Activated CD4-positive, alpha-beta T cell treated with anti-CD3 and anti-CD28 coated beads, Interleukin-2, amount 10 ng/mL, durations not matched to agents 24 days and 14 days (primary cell): ENCODE results near the gene MACROD2. TPM values are rescaled to one million over a fixed set of nuclear protein-coding genes. Genes with fewer than 3 reads are reported as not detected.

ENCODE experiments used
- DNase-seq: peaks from one replicate; pipeline ENCODE4 v3.0.0; 2022
- H3K27ac Mint-ChIP-seq: one replicate; pipeline ENCODE4 v1.8.0; 2022; ENCODE audit warnings: mild to moderate bottlenecking, mixed read lengths
- H3K27me3 Mint-ChIP-seq: one replicate; pipeline ENCODE4 v1.8.0; 2022; ENCODE audit warnings: mixed read lengths
- H3K36me3 Mint-ChIP-seq: one replicate; pipeline ENCODE4 v1.8.0; 2022; ENCODE audit warnings: low read depth, mild to moderate bottlenecking, mixed read lengths
- H3K4me1 Mint-ChIP-seq: one replicate; pipeline ENCODE4 v1.8.0; 2021; ENCODE audit warnings: mixed read lengths
- H3K4me3 Mint-ChIP-seq: one replicate; pipeline ENCODE4 v1.8.0; 2022; ENCODE audit warnings: mild to moderate bottlenecking, moderate library complexity, mixed read lengths
- H3K9me3 Mint-ChIP-seq: one replicate; pipeline ENCODE4 v1.8.0; 2021; ENCODE audit warnings: mixed read lengths
- intact Hi-C: fragments of 100-400 bp; cut with micrococcal nuclease; formaldehyde crosslinking; loops from one replicate; pipeline ENCODE4 v1.15.1; 2023
- total RNA-seq: library from RNA; stranded (reverse); gene quantifications from 2 replicates; pipeline ENCODE4 v1.2.3, GENCODE V29; 2022

MACROD2 gene
- total RNA-seq, 1 donor from 2014 or later: not detected

DNA sequence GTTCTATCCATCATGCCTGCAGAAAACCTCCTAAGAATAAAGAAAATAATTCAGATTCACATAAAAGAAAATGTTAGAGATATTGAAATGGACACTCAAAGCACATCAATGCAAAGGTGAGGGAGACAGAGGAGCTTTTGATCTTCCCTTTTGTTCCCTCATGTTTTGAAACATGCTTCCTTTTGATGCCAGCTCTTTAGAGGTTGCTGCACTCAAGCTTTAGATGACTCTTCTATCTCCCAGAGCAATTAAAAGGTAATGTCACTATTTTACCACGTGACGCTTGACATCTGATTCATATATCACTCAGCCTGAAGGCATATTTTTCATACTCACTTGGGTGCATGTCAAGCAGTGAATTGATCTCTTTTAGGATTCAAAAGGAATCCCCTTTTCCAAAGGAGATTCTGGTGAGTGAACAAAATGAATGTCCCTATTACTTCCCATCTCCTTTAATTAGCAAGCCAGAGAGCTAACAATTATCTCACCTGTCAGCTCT is 1551.3 kb downstream of the MACROD2 start:
- Mint-ChIP-seq H3K36me3 (no peaks in the 10 kb centered on the region), H3K4me3 (no peak overlapping the region), H3K27me3 (no peaks in the 10 kb centered on the region), H3K4me1 (no peaks in the 10 kb centered on the region), H3K27ac (no peak overlapping the region), H3K9me3 (peaks cover 8% of the 10 kb centered on the region)
- no peak for DNase-seq
- intact Hi-C loops: no loop called here

GRCh38 chr20:15547119-15547518 is 1551.8 kb downstream of the MACROD2 start:
- Mint-ChIP-seq H3K36me3 (no peaks in the 10 kb centered on the region), H3K27ac (no peak overlapping the region), H3K4me1 (no peaks in the 10 kb centered on the region), H3K4me3 (no peak overlapping the region), H3K27me3 (no peaks in the 10 kb centered on the region), H3K9me3 (peaks cover 10% of the 10 kb centered on the region)
- no peak for DNase-seq
- intact Hi-C loops: no loop called here

- intact Hi-C loops: no loop called here
- Mint-ChIP-seq H3K27me3 (no peaks in the 10 kb centered on the region), H3K4me1 (no peaks in the 10 kb centered on the region), H3K36me3 (no peaks in the 10 kb centered on the region), H3K9me3 (peaks cover 16% of the 10 kb centered on the region), H3K27ac (no peak overlapping the region), H3K4me3 (no peak overlapping the region)
- DNase-seq: no peak
Measured at GRCh38 chr20:15550116-15550870, 1555.0 kb downstream of the MACROD2 start.

- intact Hi-C loops: no loop called here
- no peak for DNase-seq
- Mint-ChIP-seq H3K27me3 (no peaks in the 10 kb centered on the region), H3K27ac (no peak overlapping the region), H3K9me3 (peaks cover 16% of the 10 kb centered on the region), H3K4me3 (no peak overlapping the region), H3K36me3 (no peaks in the 10 kb centered on the region), H3K4me1 (no peaks in the 10 kb centered on the region)
Measured at GRCh38 chr20:15555913-15556312, 1560.6 kb downstream of the MACROD2 start.

GRCh38 chr20:15556869-15557268 is 1561.6 kb downstream of the MACROD2 start:
- intact Hi-C loops: no loop called here

DNA sequence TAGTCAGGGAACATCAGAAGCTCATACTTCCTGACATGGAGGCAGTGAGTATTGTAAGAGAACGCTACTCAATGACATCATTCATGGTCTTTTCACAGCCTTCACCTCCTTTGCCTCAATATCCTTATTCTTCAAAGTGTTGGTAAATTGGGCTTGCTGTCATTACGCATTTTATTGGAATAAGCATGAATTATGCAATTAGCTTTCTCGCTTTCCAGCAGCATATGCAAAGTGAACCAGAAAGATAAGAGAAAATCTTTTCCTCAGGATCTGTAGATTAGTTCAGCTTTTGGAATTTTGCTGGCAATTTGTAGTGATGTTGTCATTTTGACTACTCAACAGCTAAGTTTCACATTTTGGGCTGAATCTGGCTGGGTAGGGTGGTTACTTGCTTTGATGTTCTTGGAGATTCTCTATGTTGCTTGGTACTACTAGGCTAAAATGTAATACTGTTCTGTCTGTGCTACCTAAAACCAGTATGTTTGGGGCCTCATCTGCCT is 1565.8 kb downstream of the MACROD2 start:
- DNase-seq: no peak
- Mint-ChIP-seq H3K4me1 (no peaks in the 10 kb centered on the region), H3K27ac (no peak overlapping the region), H3K4me3 (no peak overlapping the region), H3K27me3 (no peaks in the 10 kb centered on the region), H3K9me3 (peaks cover 5% of the 10 kb centered on the region), H3K36me3 (no peaks in the 10 kb centered on the region)
- intact Hi-C loops: no loop called here

More at GRCh38 chr20:15556869-15557268, 1561.6 kb downstream of the MACROD2 start:
- DNase-seq: no peak
- Mint-ChIP-seq H3K4me1 (no peaks in the 10 kb centered on the region), H3K27me3 (no peaks in the 10 kb centered on the region), H3K27ac (no peak overlapping the region), H3K4me3 (no peak overlapping the region), H3K36me3 (no peaks in the 10 kb centered on the region), H3K9me3 (peaks cover 16% of the 10 kb centered on the region)

- H3K36me3 Mint-ChIP-seq: no peaks in the 10 kb centered on the region
- no peak for DNase-seq
- no peak overlapping the region for H3K4me3 Mint-ChIP-seq
- intact Hi-C loops: no loop called here
- H3K27me3 Mint-ChIP-seq: no peaks in the 10 kb centered on the region
- no peaks in the 10 kb centered on the region for H3K4me1 Mint-ChIP-seq
- no peak overlapping the region for H3K27ac Mint-ChIP-seq
- peaks cover 5% of the 10 kb centered on the region for H3K9me3 Mint-ChIP-seq
Measured at GRCh38 chr20:15561707-15562404, 1566.5 kb downstream of the MACROD2 start.

- Mint-ChIP-seq H3K4me3 (no peak overlapping the region), H3K36me3 (no peaks in the 10 kb centered on the region), H3K27me3 (no peaks in the 10 kb centered on the region), H3K9me3 (peaks cover 5% of the 10 kb centered on the region), H3K4me1 (no peaks in the 10 kb centered on the region), H3K27ac (no peak overlapping the region)
- intact Hi-C loops: no loop called here
- DNase-seq: no peak
Measured at GRCh38 chr20:15563836-15564235, 1568.5 kb downstream of the MACROD2 start.

GRCh38 chr20:15564981-15565380 is 1569.7 kb downstream of the MACROD2 start:
- H3K4me3 Mint-ChIP-seq: no peak overlapping the region
- no peak overlapping the region for H3K27ac Mint-ChIP-seq
- intact Hi-C loops: no loop called here
- no peaks in the 10 kb centered on the region for H3K36me3 Mint-ChIP-seq
- H3K4me1 Mint-ChIP-seq: no peaks in the 10 kb centered on the region
- DNase-seq: no peak
- no peaks in the 10 kb centered on the region for H3K27me3 Mint-ChIP-seq
- no peaks in the 10 kb centered on the region for H3K9me3 Mint-ChIP-seq

- no peak for DNase-seq
- H3K4me3 Mint-ChIP-seq: no peak overlapping the region
- no peaks in the 10 kb centered on the region for H3K4me1 Mint-ChIP-seq
- no peaks in the 10 kb centered on the region for H3K9me3 Mint-ChIP-seq
- no peaks in the 10 kb centered on the region for H3K36me3 Mint-ChIP-seq
- H3K27ac Mint-ChIP-seq: no peak overlapping the region
- H3K27me3 Mint-ChIP-seq: no peaks in the 10 kb centered on the region
- intact Hi-C loops: no loop called here
Measured at GRCh38 chr20:15565786-15566185, 1570.5 kb downstream of the MACROD2 start.

DNA sequence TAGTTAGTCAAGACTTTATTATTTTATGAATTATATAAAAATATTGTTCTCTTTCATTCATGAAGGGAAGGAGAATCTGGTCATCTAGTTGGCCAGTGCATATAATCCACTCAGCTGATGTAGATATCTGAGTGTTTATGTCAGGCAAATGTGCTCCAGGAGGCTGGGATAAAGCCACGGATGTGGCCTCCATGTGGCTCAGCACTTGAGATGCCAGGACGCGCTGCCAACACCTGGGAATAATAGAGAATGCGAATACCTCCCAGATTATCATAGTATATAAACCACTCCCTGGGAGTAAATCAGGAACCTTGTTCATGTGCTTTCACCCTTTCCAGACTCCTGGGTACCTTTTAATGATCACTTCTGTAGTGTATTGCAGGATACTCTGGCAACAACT is 1571.9 kb downstream of the MACROD2 start:
- no peaks in the 10 kb centered on the region for H3K9me3 Mint-ChIP-seq
- intact Hi-C loops: no loop called here
- H3K4me1 Mint-ChIP-seq: no peaks in the 10 kb centered on the region
- H3K27me3 Mint-ChIP-seq: no peaks in the 10 kb centered on the region
- no peaks in the 10 kb centered on the region for H3K36me3 Mint-ChIP-seq
- no peak overlapping the region for H3K4me3 Mint-ChIP-seq
- H3K27ac Mint-ChIP-seq: no peak overlapping the region
- DNase-seq: no peak

GRCh38 chr20:15570156-15570555 is 1574.8 kb downstream of the MACROD2 start:
- H3K4me1 Mint-ChIP-seq: no peaks in the 10 kb centered on the region

DNA sequence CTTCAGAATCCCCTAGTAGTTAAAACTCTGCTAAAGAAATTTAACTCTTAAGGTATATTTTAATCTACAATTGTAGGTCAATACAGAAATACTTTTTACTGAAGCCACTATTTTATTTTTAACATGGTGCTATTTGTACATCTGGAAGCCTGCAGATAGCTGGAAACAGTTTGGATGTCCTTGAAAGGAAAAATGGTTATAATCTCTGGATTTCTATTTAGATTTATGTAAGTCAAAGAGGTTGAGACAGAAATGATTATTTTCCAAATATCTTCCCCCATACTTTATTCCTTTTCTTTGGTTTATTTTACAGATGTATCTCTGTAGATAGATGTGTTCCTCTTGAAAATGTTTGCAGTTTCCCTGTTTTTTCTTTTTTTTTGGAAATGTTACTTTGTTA is 1575.7 kb downstream of the MACROD2 start:
- Mint-ChIP-seq H3K36me3 (no peaks in the 10 kb centered on the region), H3K27me3 (no peaks in the 10 kb centered on the region), H3K4me1 (no peaks in the 10 kb centered on the region), H3K4me3 (no peak overlapping the region), H3K27ac (no peak overlapping the region), H3K9me3 (no peaks in the 10 kb centered on the region)
- intact Hi-C loops: no loop called here
- DNase-seq: no peak

More at GRCh38 chr20:15570156-15570555, 1574.8 kb downstream of the MACROD2 start:
- Mint-ChIP-seq H3K36me3 (no peaks in the 10 kb centered on the region), H3K27ac (no peak overlapping the region), H3K4me3 (no peak overlapping the region), H3K27me3 (no peaks in the 10 kb centered on the region), H3K9me3 (no peaks in the 10 kb centered on the region)
- DNase-seq: no peak
- intact Hi-C loops: no loop called here

- DNase-seq: no peak
- Mint-ChIP-seq H3K27ac (no peak overlapping the region), H3K4me1 (no peaks in the 10 kb centered on the region), H3K9me3 (peaks cover 3% of the 10 kb centered on the region), H3K27me3 (no peaks in the 10 kb centered on the region), H3K36me3 (no peaks in the 10 kb centered on the region), H3K4me3 (no peak overlapping the region)
- intact Hi-C loops: no loop called here
Measured at GRCh38 chr20:15575255-15575654, 1579.9 kb downstream of the MACROD2 start.
